Left renal pelvis (tissue), 4 donors: ENCODE measurements around the gene DLX5. TPM values are rescaled to one million over a fixed set of nuclear protein-coding genes. Genes with fewer than 3 reads are reported as not detected.

ENCODE experiments used
- DNase-seq, 4 donors: peaks; one replicate each; pipeline ENCODE4 v3.0.0-alpha.2; 2013; ENCODE audit warnings: low read depth in 4 of 4, low spot score in 3 of 4
- polyA plus RNA-seq, 4 donors: library from polyadenylated mRNA; unstranded; fragments of 120-200 nt; gene quantifications; one replicate each; pipeline ENCODE4 v1.2.1, GENCODE V29; 2013; ENCODE audit not compliant: insufficient read length in 4 of 4

DLX5 gene
- polyA plus RNA-seq, 4 donors: 0.13 to 0.90 (median 0.20) TPM

GRCh38 chr7:97006055-97006815 lies 18.4 kb downstream of the DLX5 start:
- DNase-seq: no peak

- DNase-seq: no peak
Measured at GRCh38 chr7:97005183-97006054, 19.2 kb downstream of the DLX5 start, which contains the start of gene DLX6. TSS of gene DLX6 (plus strand) at chr7:97005553. CDS start at chr7:97005978, 425 bp downstream.

GRCh38 chr7:97004247-97005182 lies 20.1 kb downstream of the DLX5 start:
- DNase-seq: no peak

- DNase-seq: no peak
Measured at GRCh38 chr7:97003262-97004246, 21.1 kb downstream of the DLX5 start.

- no peak for DNase-seq
Measured at GRCh38 chr7:97002555-97003261, 21.9 kb downstream of the DLX5 start.

GRCh38 chr7:97001656-97002554 lies 22.7 kb downstream of the DLX5 start:
- no peak for DNase-seq

- no peak for DNase-seq
Measured at GRCh38 chr7:97001221-97001620, 23.4 kb downstream of the DLX5 start.

GRCh38 chr7:96998744-96999143 lies 25.9 kb downstream of the DLX5 start:
- DNase-seq: no peak

GRCh38 chr7:96998333-96998732 lies 26.3 kb downstream of the DLX5 start:
- DNase-seq: no peak

- no peak for DNase-seq
Measured at GRCh38 chr7:96997512-96998032, 27.1 kb downstream of the DLX5 start.

GRCh38 chr7:96996958-96997511 lies 27.6 kb downstream of the DLX5 start:
- no peak for DNase-seq

GRCh38 chr7:96996111-96996957 lies 28.3 kb downstream of the DLX5 start:
- no peak for DNase-seq

GRCh38 chr7:96995406-96996110 lies 29.1 kb downstream of the DLX5 start:
- no peak for DNase-seq

- DNase-seq: no peak
Measured at GRCh38 chr7:96993980-96994379, 30.7 kb downstream of the DLX5 start.

GRCh38 chr7:96993094-96993865 lies 31.4 kb downstream of the DLX5 start:
- no peak for DNase-seq
